GM21447 (cell line): ENCODE results near the gene PAQR5.

Experiments
- ATAC-seq: cut with Tn5 transposase; IDR thresholded peaks from one replicate; pipeline ENCODE4 v1.9.1; 2021; ENCODE audit not compliant: unreplicated experiment

Gene PAQR5

GRCh38 chr15:69390575-69390974 lies 91.9 kb downstream of the PAQR5 start:
- no peak for ATAC-seq

- ATAC-seq, result no peak
These were observed 92.5 kb downstream of the PAQR5 start for GRCh38 chr15:69391046-69391757.

GRCh38 chr15:69392352-69392751 lies 93.6 kb downstream of the PAQR5 start:
- no peak for ATAC-seq

DNA sequence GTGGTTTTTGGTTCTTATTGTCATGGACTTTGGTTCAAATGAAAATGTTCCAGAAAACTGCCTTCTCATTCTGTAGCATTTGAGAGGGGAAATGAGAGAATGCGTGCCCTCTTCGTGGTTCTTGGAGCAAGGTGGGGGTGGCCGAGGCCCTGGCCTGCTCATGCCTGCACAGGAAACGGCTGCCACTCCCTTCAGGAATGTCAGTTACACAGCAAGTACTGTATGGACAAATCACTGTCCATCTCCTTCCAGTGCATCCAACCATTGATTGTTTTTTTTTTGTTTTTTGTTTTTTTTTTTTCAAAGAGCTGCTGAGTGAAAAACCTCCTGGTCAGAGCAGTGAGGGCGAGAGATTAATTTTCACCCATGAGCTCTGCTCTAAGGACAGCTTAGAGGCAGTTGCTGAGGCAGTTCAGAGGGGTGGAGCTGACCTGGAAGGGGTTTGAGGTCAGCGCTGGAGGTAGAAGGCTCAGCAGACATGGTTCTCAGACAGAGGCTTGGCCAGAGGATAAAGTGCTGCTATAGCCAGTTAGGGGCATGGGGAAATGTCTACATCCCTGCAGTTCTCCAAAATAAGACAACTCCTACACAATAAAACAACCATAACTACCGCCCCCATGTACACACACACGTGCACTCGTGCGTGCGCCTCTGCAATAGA lies 95.2 kb downstream of the PAQR5 start:
- no peak for ATAC-seq

DNA sequence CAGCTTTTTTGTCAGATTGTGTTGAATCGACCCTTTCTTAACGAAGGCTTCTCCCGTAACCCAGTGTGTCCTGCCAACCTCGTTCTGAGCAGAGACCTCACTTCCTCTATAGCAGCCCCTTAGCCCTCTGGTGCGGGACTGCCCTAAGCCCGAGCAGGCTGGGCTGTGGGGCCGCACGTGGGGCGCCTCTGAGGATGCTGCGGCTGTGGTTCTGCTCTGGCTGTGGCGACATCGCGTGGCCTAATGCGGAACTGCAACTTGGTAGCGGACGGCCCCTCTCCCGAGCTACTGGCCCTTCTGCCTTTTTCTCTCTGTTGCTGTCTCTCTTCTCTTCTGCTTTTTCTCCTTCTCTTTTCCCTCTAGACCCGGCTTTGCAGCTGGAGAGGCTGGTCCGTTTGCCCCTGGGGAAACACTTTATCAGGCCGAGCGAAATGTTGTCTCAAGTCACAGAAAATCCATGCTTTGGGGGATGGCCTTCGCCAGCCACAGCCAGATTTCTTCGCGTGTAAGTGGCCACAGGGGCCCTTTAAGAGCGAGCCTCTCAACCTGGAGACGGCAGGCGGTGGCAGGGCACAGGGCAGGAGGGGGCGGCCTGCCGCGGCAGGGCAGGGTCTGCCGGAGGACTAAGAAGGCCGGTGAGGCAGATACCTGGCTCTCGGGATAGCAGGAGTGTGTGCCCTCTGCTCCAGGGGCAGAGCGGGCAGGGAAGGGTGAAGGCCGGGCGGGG lies 96.0 kb downstream of the PAQR5 start:
- ATAC-seq, result peak; percentile 53

DNA sequence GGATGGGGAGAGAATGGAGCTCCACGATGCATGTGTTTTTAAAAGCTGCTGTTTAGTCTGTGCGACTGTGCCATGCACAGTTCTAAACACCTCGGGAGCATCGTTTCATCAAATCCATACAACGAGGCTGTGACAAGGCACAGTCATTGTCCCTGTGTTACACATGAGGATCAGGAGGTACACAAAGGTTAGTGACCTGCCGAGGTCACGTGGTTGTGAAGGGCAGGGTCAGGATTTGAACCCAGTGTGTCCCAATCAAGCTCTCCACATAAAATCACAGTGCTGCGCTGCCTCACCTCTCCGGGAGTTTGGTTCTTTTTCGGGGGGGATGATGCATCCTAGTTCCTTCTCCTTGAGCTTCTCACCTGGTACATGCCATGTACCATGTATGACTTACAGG lies 96.7 kb downstream of the PAQR5 start:
- ATAC-seq, result no peak

DNA sequence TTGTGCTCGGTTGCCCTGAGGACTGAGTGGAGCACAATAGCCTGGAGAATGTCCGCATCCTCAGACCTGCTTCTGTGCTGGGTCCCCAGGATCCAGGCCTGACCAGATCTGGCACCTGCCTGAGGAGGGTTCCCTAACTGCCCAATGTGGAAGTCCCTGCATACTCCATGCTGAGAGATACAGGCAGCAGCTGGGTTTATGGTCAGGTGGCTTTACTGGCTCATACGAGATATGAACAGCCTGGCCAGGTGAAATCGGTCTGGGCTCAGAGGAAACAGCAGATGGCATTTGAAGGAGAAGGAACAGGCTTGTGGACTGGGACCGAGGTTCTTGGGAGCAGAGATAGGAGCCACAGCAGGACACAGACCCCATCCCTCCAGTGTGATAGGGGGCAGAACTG lies 97.3 kb downstream of the PAQR5 start:
- ATAC-seq, result no peak

- ATAC-seq, result no peak
These were observed 99.8 kb downstream of the PAQR5 start for GRCh38 chr15:69398491-69398891.

- no peak for ATAC-seq
These were observed 102.1 kb downstream of the PAQR5 start for GRCh38 chr15:69400850-69401249.

GRCh38 chr15:69402816-69403215 lies 104.1 kb downstream of the PAQR5 start:
- no peak for ATAC-seq

- ATAC-seq, result no peak
These were observed 104.9 kb downstream of the PAQR5 start for GRCh38 chr15:69403594-69403993.

DNA sequence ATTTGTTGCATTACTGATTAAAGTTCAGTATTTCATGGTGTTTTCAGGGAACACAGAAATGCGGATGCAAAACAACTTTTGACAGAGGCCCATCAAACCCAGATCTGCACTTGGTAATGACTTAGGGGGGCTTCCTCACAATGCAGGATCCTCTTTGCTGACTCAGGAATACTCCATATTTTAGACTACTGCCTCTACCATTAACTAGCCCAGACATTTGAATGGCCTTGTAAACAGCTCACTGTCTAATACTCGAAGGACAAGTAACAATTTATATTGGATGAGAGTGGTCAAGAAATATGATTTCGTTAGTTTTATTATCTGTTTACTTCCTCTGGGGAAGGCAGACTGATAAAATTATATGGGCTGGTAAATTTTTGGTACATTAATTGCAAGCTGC lies 106.4 kb downstream of the PAQR5 start:
- ATAC-seq, result no peak

DNA sequence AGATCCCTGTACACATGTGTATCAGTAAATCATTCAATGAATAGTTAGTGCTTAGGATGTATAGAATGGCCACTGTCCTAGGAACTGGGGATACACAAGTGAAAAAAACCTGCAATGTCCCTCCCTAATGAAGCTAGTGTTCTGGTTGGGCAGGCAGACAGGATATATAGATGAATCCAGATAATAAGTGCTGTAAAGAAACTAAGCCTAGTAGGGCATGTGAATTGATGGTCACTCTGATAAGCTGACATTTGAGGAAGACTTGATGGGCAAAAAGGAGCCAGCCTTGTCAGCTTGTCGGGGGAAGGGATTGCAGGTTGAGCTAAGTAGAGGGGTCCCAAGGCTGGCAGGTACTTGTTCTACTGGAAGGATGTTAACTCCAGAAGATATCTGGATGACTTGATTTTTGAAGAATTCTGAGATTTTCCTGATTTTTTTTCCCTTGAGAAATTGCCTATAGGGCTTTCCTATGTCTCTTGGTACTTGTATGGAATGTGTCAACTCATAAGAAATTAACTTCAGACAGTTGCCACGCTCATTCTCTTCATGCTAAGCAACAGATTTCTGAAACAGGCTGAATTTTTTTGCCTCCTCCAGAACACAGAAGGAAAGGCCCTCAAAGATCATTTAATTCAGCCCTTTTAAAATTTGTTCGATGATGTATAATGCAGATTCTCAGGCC lies 109.1 kb downstream of the PAQR5 start:
- ATAC-seq, result no peak

GRCh38 chr15:69408841-69409240 lies 110.1 kb downstream of the PAQR5 start:
- no peak for ATAC-seq

- no peak for ATAC-seq
These were observed 111.6 kb downstream of the PAQR5 start for GRCh38 chr15:69410248-69410874.

- ATAC-seq, result no peak
These were observed 113.6 kb downstream of the PAQR5 start for GRCh38 chr15:69412274-69412673.

DNA sequence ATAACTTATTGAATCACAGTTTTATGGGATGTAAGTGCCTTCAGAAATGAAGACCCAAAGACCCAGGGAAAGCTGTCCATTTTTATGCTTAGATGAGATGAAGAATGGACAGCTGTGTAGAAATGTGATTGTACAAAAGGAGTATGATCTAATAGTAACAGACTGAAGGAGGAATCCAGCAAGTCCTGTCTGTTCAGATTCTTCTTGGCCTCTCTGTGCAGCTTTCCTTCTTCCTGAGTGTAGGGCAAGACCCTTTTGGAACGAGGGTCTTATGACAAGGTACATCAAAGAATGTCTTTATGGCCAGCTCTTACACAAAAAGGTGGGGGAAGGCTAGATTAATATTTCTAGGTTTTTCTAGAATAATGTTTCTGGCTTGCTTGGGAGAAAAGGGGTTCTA lies 114.0 kb downstream of the PAQR5 start:
- ATAC-seq, result no peak

- peak; percentile 89 for ATAC-seq
These were observed 115.3 kb downstream of the PAQR5 start, which contains the start of gene KIF23 for GRCh38 chr15:69413822-69414700. Gene KIF23, plus strand, starts transcription at chr15:69414349. Its CDS starts 117 bp downstream, at chr15:69414466.

DNA sequence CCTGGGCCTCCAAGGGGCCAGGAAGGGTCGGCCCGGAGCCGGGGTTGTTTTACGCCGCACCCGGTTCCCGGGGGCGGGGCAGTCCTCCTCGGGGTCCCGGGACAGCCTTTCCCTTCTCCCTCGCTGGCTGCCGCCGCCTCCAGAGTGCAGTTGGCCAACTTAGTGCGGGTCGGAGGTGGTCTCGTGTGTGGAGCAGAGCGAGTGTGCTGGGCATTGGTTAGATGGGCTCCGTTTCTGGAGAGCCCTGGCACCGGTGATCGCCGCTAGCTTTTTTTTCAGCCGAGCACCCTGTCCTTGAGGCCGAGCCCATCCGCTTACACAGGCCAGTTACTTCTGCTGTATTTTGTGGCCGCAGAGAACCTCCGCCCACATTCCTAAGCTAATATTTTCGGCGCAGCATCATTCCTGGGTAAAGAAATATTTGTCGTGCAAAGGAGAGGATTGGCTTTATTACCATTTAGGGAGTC lies 116.0 kb downstream of the PAQR5 start:
- ATAC-seq, result peak; percentile 34

DNA sequence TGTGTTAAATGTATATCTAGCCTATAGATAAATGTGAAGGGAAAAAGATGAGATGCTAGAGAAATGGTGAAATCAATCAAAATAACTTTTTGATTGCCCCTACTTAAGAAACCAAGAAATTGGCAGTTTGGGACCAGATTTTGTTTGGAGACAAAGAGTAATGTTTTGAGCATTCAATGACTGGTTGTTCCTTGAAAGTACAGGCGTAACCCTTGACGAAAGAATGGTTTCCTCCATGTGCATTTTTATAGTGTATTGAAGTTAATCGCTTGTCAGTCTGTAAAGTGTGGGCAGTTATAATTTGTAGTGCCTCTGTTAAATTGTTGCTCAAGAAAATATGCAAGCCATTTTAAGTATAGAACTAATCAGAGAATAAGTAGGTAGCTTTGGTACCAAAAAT lies 116.7 kb downstream of the PAQR5 start:
- no peak for ATAC-seq
